Measurements from ENCODE around the gene NSMCE1. TPM values are rescaled to one million over a fixed set of nuclear protein-coding genes. Genes with fewer than 3 reads are reported as not detected.

The NSMCE1 gene
- polyA plus RNA-seq, 1 donor, result 46.8 TPM

GRCh38 chr16:27191352-27191924 lies 77.1 kb downstream of the NSMCE1 start:
- no peak for DNase-seq

GRCh38 chr16:27190316-27190871 lies 78.2 kb downstream of the NSMCE1 start:
- DNase-seq, result no peak

GRCh38 chr16:27189335-27189972 lies 79.1 kb downstream of the NSMCE1 start:
- DNase-seq, result peak; percentile 34

- DNase-seq, result no peak
Observed at GRCh38 chr16:27188633-27189032, 79.9 kb downstream of the NSMCE1 start.

- no peak for DNase-seq
Observed at GRCh38 chr16:27185776-27186130, 82.8 kb downstream of the NSMCE1 start.

- no peak for DNase-seq
Observed at GRCh38 chr16:27182906-27183405, 85.6 kb downstream of the NSMCE1 start.

- no peak for DNase-seq
Observed at GRCh38 chr16:27181019-27181790, 87.4 kb downstream of the NSMCE1 start.

GRCh38 chr16:27179500-27180072 lies 89.0 kb downstream of the NSMCE1 start:
- DNase-seq, result peak; percentile 81

- no peak for DNase-seq
Observed at GRCh38 chr16:27177031-27177774, 91.4 kb downstream of the NSMCE1 start.

- no peak for DNase-seq
Observed at GRCh38 chr16:27175888-27176287, 92.7 kb downstream of the NSMCE1 start.

Other genes with a start within 250 kb of the NSMCE1 start
- gene C16orf82, start 201.8 kb downstream of the NSMCE1 start, polyA plus RNA-seq (ENCODE audit: insufficient read length), result not detected
- 4.7 TPM for gene KDM8, start 65.2 kb downstream of the NSMCE1 start, polyA plus RNA-seq (ENCODE audit: insufficient read length)
- 12.1 TPM for gene IL4R, start 45.2 kb upstream of the NSMCE1 start, polyA plus RNA-seq (ENCODE audit: insufficient read length)
- gene IL21R, start 133.4 kb upstream of the NSMCE1 start, polyA plus RNA-seq (ENCODE audit: insufficient read length), result 0.23 TPM

All from hindlimb muscle (tissue), 1 donor.